Stimulated activated naive CD4-positive, alpha-beta T cell treated with Interleukin-2 at 50 U/mL for 16 hours (primary cell): ENCODE measurements around the gene SVIL.
"Not testable (repeated sequence)": the region's sequence is repeated elsewhere in the genome, so short reads cannot be mapped to it uniquely, and the experiment has no call there.

Experiments used
- DNase-seq: peaks from one replicate; lab custom pipeline; 2025; lab: John Stamatoyannopoulos, UW

SVIL gene

DNA sequence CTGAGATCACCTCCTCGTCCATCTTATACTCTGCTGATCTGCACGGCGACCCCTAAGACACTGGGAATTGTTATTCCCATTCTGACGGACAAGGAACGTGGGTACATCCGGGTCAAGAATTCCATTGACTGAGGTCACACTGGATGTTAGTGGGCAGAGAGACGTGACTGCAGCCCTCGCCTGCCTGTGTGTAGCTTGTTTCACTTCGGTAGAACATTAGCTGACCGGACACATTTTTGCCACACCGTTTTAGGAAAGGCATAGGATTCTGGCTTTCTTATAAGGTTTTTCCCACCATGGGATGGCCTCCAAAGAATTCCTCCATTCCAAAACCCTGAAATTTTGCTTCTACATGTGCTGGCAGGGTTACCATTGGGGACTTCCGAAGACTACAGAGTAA lies 118.9 kb downstream of the SVIL start:
- DNase-seq: not testable (repeated sequence)

- DNase-seq: not testable (repeated sequence)
Observed at GRCh38 chr10:29515104-29515503, 119.7 kb downstream of the SVIL start.

GRCh38 chr10:29514306-29514705 lies 120.5 kb downstream of the SVIL start:
- no peak for DNase-seq

DNA sequence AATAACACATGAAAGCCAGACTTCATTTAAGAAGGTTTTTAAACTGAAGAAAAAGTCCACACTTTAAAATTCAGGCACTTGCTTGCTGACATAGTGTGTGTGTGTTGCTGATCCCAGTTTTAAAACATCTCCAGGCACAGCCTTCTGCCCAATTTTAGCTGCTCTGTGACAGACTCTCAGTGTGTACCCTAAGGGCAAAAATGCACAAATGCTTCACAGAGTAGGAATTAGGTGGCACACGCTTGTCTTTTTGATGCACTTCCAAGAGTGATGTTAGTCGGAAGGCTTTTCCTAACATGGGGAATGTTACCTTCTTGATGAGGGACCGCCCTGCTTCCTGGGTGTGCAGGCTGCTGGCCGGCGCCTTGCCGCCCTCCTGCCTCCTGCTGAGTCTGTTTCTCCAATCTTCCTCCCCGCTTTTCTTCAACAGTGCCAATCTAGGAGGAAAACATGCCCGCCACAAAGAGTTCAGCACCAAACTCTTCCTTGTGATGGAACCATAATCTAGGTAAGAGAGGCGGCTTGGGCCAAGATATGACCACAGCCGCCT lies 122.3 kb downstream of the SVIL start:
- DNase-seq: no peak

- not testable (repeated sequence) for DNase-seq
Observed at GRCh38 chr10:29511806-29512205, 123.0 kb downstream of the SVIL start.

- DNase-seq: not testable (repeated sequence)
Observed at GRCh38 chr10:29510483-29511157, 124.2 kb downstream of the SVIL start.

DNA sequence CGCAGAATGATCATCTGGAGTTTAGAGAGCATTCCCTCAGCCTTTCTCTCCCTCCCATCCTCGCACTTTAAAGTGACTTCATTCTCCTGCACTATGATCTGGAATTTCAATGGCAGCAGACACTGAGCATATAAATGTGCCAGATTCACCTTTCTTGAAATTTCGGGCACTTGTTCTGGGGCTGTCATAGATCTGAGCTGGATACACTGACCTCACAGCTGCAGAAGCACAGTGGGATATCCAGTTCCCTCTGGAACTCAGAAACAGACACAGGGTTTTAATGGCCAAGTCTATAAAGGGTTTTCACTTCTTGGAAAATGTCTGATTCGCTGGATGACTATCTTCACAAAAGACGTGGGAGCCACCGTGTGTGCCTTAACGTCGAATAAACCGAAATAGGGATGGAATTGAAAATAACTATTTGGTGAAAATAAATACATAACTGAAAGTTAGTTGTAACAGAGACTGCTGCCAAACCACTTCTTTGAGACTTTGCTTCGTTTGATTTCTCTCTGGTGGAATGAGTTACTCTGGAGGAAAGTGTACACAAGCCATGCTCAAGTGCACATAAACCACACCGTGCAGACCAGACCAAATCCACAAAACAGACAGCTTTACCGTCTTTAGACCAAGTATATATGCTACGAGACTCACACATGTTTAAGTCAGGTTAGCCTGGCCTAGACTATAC lies 126.1 kb downstream of the SVIL start:
- no peak for DNase-seq

DNA sequence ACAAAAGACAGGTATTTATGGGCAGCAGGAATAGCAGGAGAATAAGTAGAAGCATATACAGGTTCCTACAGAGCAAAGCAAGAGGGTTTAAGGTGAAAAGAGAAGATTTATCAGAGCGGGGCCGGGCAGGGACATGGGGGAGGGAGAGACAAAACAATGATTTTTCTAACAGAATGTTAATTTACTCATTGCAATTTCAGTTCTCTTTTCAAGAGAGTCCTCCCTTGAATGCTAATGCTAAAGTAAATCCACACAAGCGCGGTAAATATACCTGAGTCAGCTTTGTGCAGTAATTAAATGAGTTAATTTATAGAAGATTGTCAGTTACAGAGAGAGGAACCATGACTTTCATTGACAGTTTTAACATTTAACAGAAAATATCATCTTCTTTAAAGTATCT lies 127.0 kb downstream of the SVIL start:
- DNase-seq: not testable (repeated sequence)

DNA sequence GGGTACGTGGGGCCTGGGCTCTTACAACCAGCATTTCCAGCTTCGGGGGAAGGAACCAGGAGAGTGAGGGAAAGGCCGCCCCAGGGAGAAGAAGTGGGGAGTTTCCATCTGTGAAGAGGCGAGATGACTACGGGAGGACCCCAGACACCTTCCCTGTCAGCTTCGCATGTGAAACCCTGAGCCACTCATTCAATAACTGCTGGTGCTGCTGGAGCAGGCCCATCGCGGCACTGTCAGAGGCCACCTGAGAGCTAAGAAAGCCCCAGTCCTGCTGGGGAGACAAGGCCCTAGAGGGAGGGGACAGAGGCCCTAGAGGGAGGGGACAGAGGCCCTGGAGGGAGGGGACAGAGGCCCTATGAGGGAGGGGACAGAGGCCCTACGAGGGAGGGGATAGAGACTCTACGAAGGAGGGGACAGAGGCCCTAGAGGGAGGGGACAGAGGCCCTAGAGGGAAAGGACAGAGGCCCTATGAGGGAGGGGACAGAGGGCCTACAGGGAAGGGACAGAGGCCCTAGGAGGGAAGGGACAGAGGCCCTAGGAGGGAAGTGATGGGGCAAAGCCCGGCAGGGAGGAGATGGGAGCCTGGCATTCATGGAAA lies 128.3 kb downstream of the SVIL start:
- not testable (repeated sequence) for DNase-seq

GRCh38 chr10:29502351-29502750 lies 132.4 kb downstream of the SVIL start:
- no peak for DNase-seq

DNA sequence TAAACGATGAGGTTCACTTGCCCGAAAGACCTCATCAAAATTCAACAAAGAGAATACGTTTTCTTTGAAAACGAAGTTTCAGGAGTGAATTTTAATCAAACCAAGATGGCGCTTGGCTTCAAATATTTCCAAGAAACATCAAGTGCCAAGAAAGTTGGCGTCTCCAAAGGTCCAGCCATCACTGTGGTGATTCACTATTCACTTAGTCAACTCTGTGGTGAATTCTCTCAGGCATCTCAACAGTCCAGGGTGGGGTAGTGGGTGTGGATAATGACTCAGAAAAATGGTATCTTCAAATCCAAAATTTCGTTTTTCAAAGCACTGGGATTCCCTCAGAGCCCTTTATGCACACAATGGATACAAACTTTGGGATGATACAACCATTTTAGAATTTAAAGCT lies 133.1 kb downstream of the SVIL start:
- DNase-seq: no peak

DNA sequence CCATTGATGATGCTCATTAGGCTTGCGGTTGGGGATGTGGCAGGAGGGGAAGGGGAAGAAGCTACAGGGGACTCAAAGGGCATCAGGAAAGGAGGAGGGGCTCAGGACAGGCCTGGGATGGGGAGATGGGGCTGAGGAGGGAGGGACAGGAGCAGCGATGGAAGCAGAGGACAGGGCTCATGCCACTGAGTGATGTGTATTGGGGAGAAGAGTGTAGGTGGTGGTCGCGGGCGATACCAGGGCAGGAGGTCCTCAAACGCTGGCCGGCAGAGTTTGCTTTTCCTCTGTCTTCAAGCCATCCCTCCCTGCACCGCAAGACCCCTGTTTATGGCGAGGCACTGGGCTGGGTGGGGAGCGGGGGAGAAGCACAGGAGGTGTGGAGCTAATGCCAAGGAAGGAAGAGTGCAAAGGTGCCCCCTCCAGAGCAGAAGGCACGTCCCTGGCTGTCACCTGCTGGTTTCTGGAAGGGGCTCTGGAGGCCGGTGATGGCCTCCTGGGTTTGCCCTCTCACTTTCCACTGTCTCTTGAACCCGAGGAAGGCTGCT lies 134.7 kb downstream of the SVIL start:
- no peak for DNase-seq

GRCh38 chr10:29496341-29497162 lies 138.2 kb downstream of the SVIL start:
- peak; percentile 40 for DNase-seq

GRCh38 chr10:29495366-29495765 lies 139.4 kb downstream of the SVIL start:
- no peak for DNase-seq

DNA sequence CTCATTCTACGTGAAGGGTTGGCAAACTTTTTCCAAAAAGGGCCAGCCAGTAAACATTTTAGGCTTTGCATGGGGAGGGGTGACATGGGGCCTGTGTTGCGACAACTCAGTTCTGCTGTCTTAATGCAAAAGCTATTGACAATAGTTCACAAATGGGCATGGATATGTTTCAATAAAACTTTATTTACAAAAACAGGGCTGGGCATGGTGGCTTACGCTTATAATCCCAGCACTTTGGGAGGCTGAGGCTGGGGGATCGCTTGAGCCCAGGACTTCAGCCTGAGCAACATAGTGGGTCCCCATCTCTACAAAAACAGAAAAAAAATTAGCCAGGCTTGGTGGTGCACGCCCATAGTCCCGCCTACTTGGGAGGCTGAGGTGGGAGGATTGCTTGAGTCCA lies 141.1 kb downstream of the SVIL start:
- no peak for DNase-seq

DNA sequence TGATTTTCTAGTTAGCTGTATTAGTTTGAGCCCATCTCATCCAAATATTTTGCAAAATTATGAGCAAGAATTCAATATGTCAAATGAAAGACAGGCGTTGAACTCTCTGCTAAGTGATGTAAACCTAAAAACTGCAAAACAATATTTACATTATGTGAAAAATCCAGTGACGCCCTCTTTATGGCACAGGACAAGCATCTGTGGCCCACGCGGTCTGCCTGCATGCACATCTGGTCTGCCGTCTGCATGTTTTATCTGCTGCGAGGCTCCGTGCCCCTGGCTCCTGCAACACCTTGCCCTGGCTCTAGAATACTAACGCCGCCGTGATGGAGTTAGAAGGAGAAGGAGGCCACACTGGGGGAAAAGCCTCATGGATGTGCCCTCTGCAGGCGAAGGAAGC lies 142.0 kb downstream of the SVIL start:
- DNase-seq: no peak

DNA sequence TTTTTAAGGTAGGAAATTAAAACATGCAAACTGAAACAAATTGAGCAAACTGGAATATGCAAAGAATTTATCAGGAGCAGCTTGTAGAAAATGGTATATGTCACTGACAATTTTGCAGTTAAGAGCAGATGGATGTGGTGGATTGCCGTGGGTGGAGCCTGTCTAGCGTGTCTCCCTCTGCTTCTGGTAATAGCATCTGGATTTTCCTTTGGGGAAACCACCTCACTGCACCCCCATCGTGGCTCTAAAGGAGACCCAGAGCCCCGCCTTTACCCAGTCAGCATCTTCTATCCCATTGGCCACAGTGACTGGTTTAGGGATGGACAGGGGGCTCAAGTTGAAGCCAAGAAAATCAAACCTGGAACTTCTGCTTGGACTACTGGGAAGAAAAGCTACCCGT lies 142.9 kb downstream of the SVIL start:
- DNase-seq: no peak

- not testable (repeated sequence) for DNase-seq
Observed at GRCh38 chr10:29490781-29491280, 143.9 kb downstream of the SVIL start.

DNA sequence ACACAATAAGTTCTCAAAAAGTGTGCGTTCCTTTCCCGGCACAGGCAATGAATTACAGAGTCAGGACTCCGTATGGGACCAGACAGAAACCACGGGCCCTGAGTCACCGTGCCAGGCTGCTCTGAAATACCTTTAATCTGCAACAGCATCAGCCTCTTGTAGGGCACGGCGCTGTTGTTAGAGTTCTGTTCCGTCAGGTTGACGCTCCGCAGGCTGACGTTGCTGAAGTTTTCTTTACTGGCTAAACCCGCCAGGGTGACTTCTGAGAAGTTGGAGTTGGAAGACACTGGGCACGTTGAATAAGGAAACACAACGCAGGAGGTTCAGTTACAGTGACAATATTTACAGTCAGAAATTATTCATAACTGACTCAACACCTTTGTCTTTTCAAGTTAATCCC lies 146.3 kb downstream of the SVIL start:
- DNase-seq: not testable (repeated sequence)

DNA sequence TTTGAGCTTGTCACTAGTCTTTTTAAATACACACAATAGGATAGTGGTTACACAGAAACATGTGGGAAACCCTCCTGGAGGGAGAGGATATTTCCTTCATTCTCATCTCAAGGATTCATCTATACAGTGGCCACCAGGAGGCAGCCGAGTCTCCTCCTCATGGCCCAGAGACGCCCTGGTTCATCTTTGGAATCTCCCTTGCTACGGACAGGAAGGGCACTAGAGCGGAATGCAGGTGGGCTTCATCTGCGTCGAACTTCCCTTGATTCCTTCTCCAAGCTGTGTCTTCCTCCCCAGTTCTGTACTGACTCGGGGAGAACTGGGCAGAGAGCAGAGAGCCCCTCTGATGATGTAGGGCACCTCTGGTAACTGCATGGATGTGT lies 146.9 kb downstream of the SVIL start:
- DNase-seq: not testable (repeated sequence)

DNA sequence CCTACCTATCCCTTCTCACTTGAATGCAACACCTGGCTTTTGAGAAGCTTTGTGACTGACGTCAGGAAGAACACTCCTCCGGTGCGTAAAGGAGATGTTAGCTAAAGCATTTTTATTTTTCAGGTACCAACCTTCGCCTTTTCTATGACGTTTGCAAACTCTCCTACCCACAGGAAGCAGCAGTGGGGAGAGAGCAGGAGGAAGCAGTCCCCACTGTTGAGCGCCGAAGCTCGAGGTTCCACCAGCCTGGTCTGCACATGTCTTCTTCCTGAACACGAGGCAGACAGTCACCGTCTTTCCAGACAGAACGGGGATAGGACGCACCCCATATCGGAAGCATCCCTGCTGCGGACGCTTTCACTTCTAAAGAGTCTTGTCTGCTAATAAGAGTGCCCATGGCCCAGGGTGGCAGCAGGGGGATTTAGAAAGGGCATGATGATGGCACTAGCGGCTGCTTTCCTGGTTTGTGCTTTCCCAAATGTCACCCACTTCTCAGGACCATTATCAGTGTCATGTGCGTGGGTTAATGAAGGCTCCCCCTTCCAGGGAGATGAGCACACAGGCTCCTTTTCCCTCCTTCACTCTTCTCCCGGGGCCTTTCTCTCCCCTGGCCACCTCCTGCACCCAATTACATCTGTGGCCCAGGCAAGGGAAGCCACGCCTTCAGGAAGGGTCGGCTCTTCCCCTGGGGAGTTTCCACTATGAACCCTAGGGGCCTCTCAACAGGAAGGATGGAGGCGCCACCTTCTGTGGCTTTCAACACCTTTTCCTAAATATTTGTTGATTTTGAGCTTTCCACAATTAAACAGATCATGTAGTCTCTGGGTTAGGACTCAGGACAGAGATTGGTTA lies 147.5 kb downstream of the SVIL start:
- DNase-seq: not testable (repeated sequence)
